ENCODE results near the gene MICALL1.
"Not testable (repeated sequence)": the region's sequence is repeated elsewhere in the genome, so short reads cannot be mapped to it uniquely, and the experiment has no call there.

MICALL1 gene

GRCh38 chr22:37972527-37972926, 66.4 kb downstream of the MICALL1 start:
- DNase-seq (ENCODE audit: insufficient read length, low spot score) (no peak), FAIRE-seq (no peak)
- TF ChIP-seq CTCF (IDR thresholded peaks at IDR 0.05; ENCODE audit: insufficient read depth, missing control alignments), result no peak

- TF ChIP-seq CTCF (IDR thresholded peaks at IDR 0.05; ENCODE audit: insufficient read depth, missing control alignments), result no peak
- DNase-seq (ENCODE audit: insufficient read length, low spot score) (no peak), FAIRE-seq (no peak)
Measured at GRCh38 chr22:37973271-37974170, 67.4 kb downstream of the MICALL1 start.

- FAIRE-seq, result no peak
- no peak for TF ChIP-seq CTCF (IDR thresholded peaks at IDR 0.05; ENCODE audit: insufficient read depth, missing control alignments)
- no peak for DNase-seq (ENCODE audit: insufficient read length, low spot score)
Measured at GRCh38 chr22:37975153-37975552, 69.1 kb downstream of the MICALL1 start.

- DNase-seq (ENCODE audit: insufficient read length, low spot score); FAIRE-seq: not testable (repeated sequence)
Measured at GRCh38 chr22:37976022-37976421, 69.9 kb downstream of the MICALL1 start.

- no peak for TF ChIP-seq CTCF (IDR thresholded peaks at IDR 0.05; ENCODE audit: insufficient read depth, missing control alignments)
- FAIRE-seq, result no peak
- no peak for DNase-seq (ENCODE audit: insufficient read length, low spot score)
Measured at GRCh38 chr22:37976547-37976946, 70.5 kb downstream of the MICALL1 start.

- no peak for FAIRE-seq
- no peak for TF ChIP-seq CTCF (IDR thresholded peaks at IDR 0.05; ENCODE audit: insufficient read depth, missing control alignments)
- DNase-seq (ENCODE audit: insufficient read length, low spot score), result no peak
Measured at GRCh38 chr22:37979782-37980181, 73.7 kb downstream of the MICALL1 start.

GRCh38 chr22:37981282-37982011, 75.3 kb downstream of the MICALL1 start:
- DNase-seq (ENCODE audit: insufficient read length, low spot score), result no peak
- FAIRE-seq, result no peak
- TF ChIP-seq CTCF (IDR thresholded peaks at IDR 0.05; ENCODE audit: insufficient read depth, missing control alignments), result no peak

All from D721Med (cell line).